ENCODE measurements around the gene FHL2.

The FHL2 gene

GRCh38 chr2:105380432-105381100 is 18.3 kb downstream of the FHL2 start:
- DNase-seq (ENCODE audit: low read depth in 2 of 2, low spot score in 1 of 2): no peak

GRCh38 chr2:105379741-105380186 is 19.1 kb downstream of the FHL2 start:
- DNase-seq (ENCODE audit: low read depth in 2 of 2, low spot score in 1 of 2): no peak

- DNase-seq (ENCODE audit: low read depth in 2 of 2, low spot score in 1 of 2): no peak
Observed at GRCh38 chr2:105378921-105379383, 19.9 kb downstream of the FHL2 start.

GRCh38 chr2:105378276-105378840 is 20.5 kb downstream of the FHL2 start:
- no peak for DNase-seq (ENCODE audit: low read depth in 2 of 2, low spot score in 1 of 2)

- no peak for DNase-seq (ENCODE audit: low read depth in 2 of 2, low spot score in 1 of 2)
Observed at GRCh38 chr2:105377871-105378270, 21.0 kb downstream of the FHL2 start.

- DNase-seq (ENCODE audit: low read depth in 2 of 2, low spot score in 1 of 2): no peak
Observed at GRCh38 chr2:105376789-105377240, 22.0 kb downstream of the FHL2 start.

- DNase-seq (ENCODE audit: low read depth in 2 of 2, low spot score in 1 of 2): no peak
Observed at GRCh38 chr2:105376010-105376409, 22.8 kb downstream of the FHL2 start.

GRCh38 chr2:105375001-105375561 is 23.8 kb downstream of the FHL2 start:
- no peak for DNase-seq (ENCODE audit: low read depth in 2 of 2, low spot score in 1 of 2)

- no peak for DNase-seq (ENCODE audit: low read depth in 2 of 2, low spot score in 1 of 2)
Observed at GRCh38 chr2:105373895-105374401, 24.9 kb downstream of the FHL2 start.

- DNase-seq (ENCODE audit: low read depth in 2 of 2, low spot score in 1 of 2): no peak
Observed at GRCh38 chr2:105373344-105373781, 25.5 kb downstream of the FHL2 start.

GRCh38 chr2:105371810-105372209 is 27.0 kb downstream of the FHL2 start:
- no peak for DNase-seq (ENCODE audit: low read depth in 2 of 2, low spot score in 1 of 2)

- DNase-seq (ENCODE audit: low read depth in 2 of 2, low spot score in 1 of 2): no peak
Observed at GRCh38 chr2:105371156-105371555, 27.7 kb downstream of the FHL2 start.

- peak; percentile 53 to 77 for DNase-seq (ENCODE audit: low read depth in 2 of 2, low spot score in 1 of 2)
Observed at GRCh38 chr2:105369777-105370690, 28.8 kb downstream of the FHL2 start.

GRCh38 chr2:105368759-105369408 is 30.0 kb downstream of the FHL2 start:
- no peak for DNase-seq (ENCODE audit: low read depth in 2 of 2, low spot score in 1 of 2)

GRCh38 chr2:105365206-105365605 is 33.6 kb downstream of the FHL2 start:
- no peak for DNase-seq (ENCODE audit: low read depth in 2 of 2, low spot score in 1 of 2)

GRCh38 chr2:105364436-105365139 is 34.3 kb downstream of the FHL2 start:
- DNase-seq (ENCODE audit: low read depth in 2 of 2, low spot score in 1 of 2): no peak

- no peak for DNase-seq (ENCODE audit: low read depth in 2 of 2, low spot score in 1 of 2)
Observed at GRCh38 chr2:105362862-105363591, 35.8 kb downstream of the FHL2 start.

- no peak for DNase-seq (ENCODE audit: low read depth in 2 of 2, low spot score in 1 of 2)
Observed at GRCh38 chr2:105361102-105361889, 37.6 kb downstream of the FHL2 start.

GRCh38 chr2:105358593-105358992 is 40.3 kb downstream of the FHL2 start:
- DNase-seq (ENCODE audit: low read depth in 2 of 2, low spot score in 1 of 2): no peak

All from stimulated activated CD8-positive, alpha-beta memory T cell treated with anti-CD3 and anti-CD28 coated beads, Interleukin-4, amount 100 ng/mL, for 1 hour (primary cell).